Neural cell (in vitro differentiated cells): ENCODE data around the gene ZCCHC3. TPM values are rescaled to one million over a fixed set of nuclear protein-coding genes. Genes with fewer than 3 reads are reported as not detected.
A peak's percentile ranks its signal among the peaks of the same experiment; 100 is the strongest.

Source experiments
- H2AFZ ChIP-seq: fragments of 200-600, 300-800 bp; sonication (generic), shearing (Covaris generic); 2 replicates; pipeline ENCODE4 v1.6.0; 2014; ENCODE audit warnings: low read depth, mild to moderate bottlenecking, antibody characterized with exemption, low read length, moderate library complexity
- H3F3A ChIP-seq: fragments of 200-600 bp; shearing (Covaris generic); 2 replicates; pipeline ENCODE4 v1.6.1; 2016; ENCODE audit warnings: mild to moderate bottlenecking, moderate library complexity, mixed read lengths, antibody characterized with exemption, low read length; ENCODE audit not compliant: insufficient read depth, poor library complexity, severe bottlenecking
- H3K27ac ChIP-seq: fragments of 200-600, 300-800 bp; sonication (generic), shearing (Covaris generic); 2 replicates; pipeline ENCODE4 v1.5.1; 2014; ENCODE audit warnings: mild to moderate bottlenecking, low read length, moderate library complexity
- H3K27me3 ChIP-seq: fragments of 300-800, 200-600 bp; sonication (generic), shearing (Covaris generic); 2 replicates; pipeline ENCODE4 v1.6.0; 2014; ENCODE audit warnings: mild to moderate bottlenecking, low read depth, low read length, moderate library complexity; ENCODE audit not compliant: insufficient read depth
- H3K36me3 ChIP-seq: fragments of 300-800, 200-600 bp; sonication (generic), shearing (Covaris generic); 2 replicates; pipeline ENCODE4 v1.5.1; 2014; ENCODE audit warnings: mild to moderate bottlenecking, antibody characterized with exemption, low read length, moderate library complexity; ENCODE audit not compliant: insufficient read depth
- H3K4me2 ChIP-seq: fragments of 300-800, 200-600 bp; sonication (generic), shearing (Covaris generic); 2 replicates; pipeline ENCODE4 v1.6.0; 2014; ENCODE audit warnings: mild to moderate bottlenecking, low read length
- H3K4me3 ChIP-seq: fragments of 300-800, 200-600 bp; sonication (generic), shearing (Covaris generic); 2 replicates; pipeline ENCODE4 v1.5.1; 2014; ENCODE audit warnings: mild to moderate bottlenecking, low read length, moderate library complexity
- H3K79me2 ChIP-seq: fragments of 200-600 bp; shearing (Covaris generic); replicated peaks from 2 replicates; pipeline ENCODE4 v1.6.0; 2014; ENCODE audit warnings: mild to moderate bottlenecking, low read length, moderate library complexity; ENCODE audit not compliant: insufficient read depth
- H3K9ac ChIP-seq: fragments of 300-800, 200-600 bp; sonication (generic), shearing (Covaris generic); 2 replicates; pipeline ENCODE4 v1.6.1; 2016; ENCODE audit warnings: mild to moderate bottlenecking, low read length, mixed read lengths
- H3K9me2 ChIP-seq: fragments of 200-600 bp; shearing (Covaris generic); 2 replicates; pipeline ENCODE4 v1.6.1; 2016; ENCODE audit warnings: mild to moderate bottlenecking, low read length, mixed read lengths; ENCODE audit not compliant: insufficient read depth
- H3K9me3 ChIP-seq: fragments of 200-600, 300-800 bp; sonication (generic), shearing (Covaris generic); 2 replicates; pipeline ENCODE4 v1.6.1; 2016; ENCODE audit warnings: mild to moderate bottlenecking, mixed run types, low read length, moderate library complexity, mixed read lengths
- H4K20me1 ChIP-seq: fragments of 200-600 bp; shearing (Covaris generic); 2 replicates; pipeline ENCODE4 v1.6.1; 2016; ENCODE audit warnings: mild to moderate bottlenecking, mixed run types; ENCODE audit not compliant: insufficient read depth
- EZH2 ChIP-seq: fragments of 200-600, 300-800 bp; shearing (Covaris generic), sonication (generic); IDR thresholded peaks from 2 replicates; pipeline ENCODE4 v1.6.1; 2014; ENCODE audit warnings: antibody characterized with exemption, low read length, borderline replicate concordance, mild to moderate bottlenecking; ENCODE audit not compliant: insufficient read depth, poor library complexity, severe bottlenecking
- RAD21 ChIP-seq: fragments of 450-650 bp; conservative IDR thresholded peaks from 2 replicates; pipeline ENCODE4 v1.6.1; 2014; ENCODE audit warnings: antibody characterized with exemption, mild to moderate bottlenecking, moderate library complexity
- REST ChIP-seq: IDR thresholded peaks from 2 replicates; pipeline ENCODE4 v1.6.1; 2012; ENCODE audit warnings: borderline replicate concordance
- SMC3 ChIP-seq: fragments of 450-650 bp; conservative IDR thresholded peaks from 2 replicates; pipeline ENCODE4 v1.6.1; 2014; ENCODE audit warnings: antibody characterized with exemption, mild to moderate bottlenecking, moderate library complexity; ENCODE audit not compliant: poor library complexity
- TAF1 ChIP-seq: IDR thresholded peaks from 2 replicates; pipeline ENCODE4 v1.6.1; 2012; ENCODE audit warnings: low read depth
- polyA plus RNA-seq: library from polyadenylated mRNA; depleted of rRNA; stranded (reverse); fragments of >200 nt; gene quantifications from 2 replicates; pipeline ENCODE4 v1.2.3, GENCODE V29; 2014

The ZCCHC3 gene
- polyA plus RNA-seq, 1 donor from 2014 or later, result 15.5 TPM

GRCh38 chr20:348972-349841 lies 51.8 kb downstream of the ZCCHC3 start:
- TF ChIP-seq SMC3, result no peak
- no peak for TF ChIP-seq EZH2
- no peak for TF ChIP-seq REST
- no peak for TF ChIP-seq RAD21
- no peak for TF ChIP-seq TAF1
- H3K4me3 ChIP-seq, result peak overlapping the region; percentile 84
- no peaks in the 10 kb centered on the region for H3K9me3 ChIP-seq
- peak overlapping the region; percentile 87 for H3K4me2 ChIP-seq
- no peaks in the 10 kb centered on the region for H4K20me1 ChIP-seq
- no peaks in the 10 kb centered on the region for H3K27me3 ChIP-seq
- H3K79me2 ChIP-seq, result peaks cover 13% of the 10 kb centered on the region
- H3K9me2 ChIP-seq, result no peaks in the 10 kb centered on the region
- no peaks in the 10 kb centered on the region for H3F3A ChIP-seq
- H2AFZ ChIP-seq, result no peak overlapping the region
- H3K36me3 ChIP-seq, result no peaks in the 10 kb centered on the region
- H3K9ac ChIP-seq, result peak overlapping the region; percentile 97
- peak overlapping the region; percentile 98 for H3K27ac ChIP-seq

Other genes with a start within 250 kb of the ZCCHC3 start
- not detected in 2 replicates for gene DEFB125, start 209.9 kb upstream of the ZCCHC3 start, polyA plus RNA-seq
- gene DEFB126, start 155.0 kb upstream of the ZCCHC3 start, polyA plus RNA-seq, result not detected in 2 replicates
- gene DEFB127, start 140.1 kb upstream of the ZCCHC3 start, polyA plus RNA-seq, result not detected in 2 replicates
- not detected in 2 replicates for gene DEFB128, start 107.9 kb upstream of the ZCCHC3 start, polyA plus RNA-seq
- not detected in 2 replicates for gene DEFB129, start 70.3 kb upstream of the ZCCHC3 start, polyA plus RNA-seq
- not detected in 2 replicates for gene DEFB132, start 39.8 kb upstream of the ZCCHC3 start, polyA plus RNA-seq
- gene C20orf96, start 6.8 kb upstream of the ZCCHC3 start, polyA plus RNA-seq, result 7.8 and 10.9 TPM in 2 replicates
- gene SOX12, start 28.0 kb downstream of the ZCCHC3 start, polyA plus RNA-seq, result 6.8 and 9.6 TPM in 2 replicates
- 19.6 and 43.1 TPM in 2 replicates for gene NRSN2, start 49.5 kb downstream of the ZCCHC3 start, polyA plus RNA-seq
- 6.0 and 6.8 TPM in 2 replicates for gene TRIB3, start 83.2 kb downstream of the ZCCHC3 start, polyA plus RNA-seq
- gene RBCK1, start 110.7 kb downstream of the ZCCHC3 start, polyA plus RNA-seq, result 38.4 and 60.2 TPM in 2 replicates
- gene TBC1D20, start 165.0 kb downstream of the ZCCHC3 start, polyA plus RNA-seq, result 25.1 and 28.4 TPM in 2 replicates
- 183 and 255 TPM in 2 replicates for gene CSNK2A1, start 246.2 kb downstream of the ZCCHC3 start, polyA plus RNA-seq